A549 (cell line): ENCODE results near the gene DMRTC2. TPM values are rescaled to one million over a fixed set of nuclear protein-coding genes. Genes with fewer than 3 reads are reported as not detected.

ENCODE experiments used
- ATAC-seq, 2 experiments: fragments of 200-7000 bp in 1 of 2; fragments of >200 bp in 1 of 2; cut with Nextera tagmentation in 1 of 2; cut with Tn5 transposase in 1 of 2; 3 replicates each; pipeline versions ENCODE4 v1.8.0 to v1.9.1; 2018 to 2020; ENCODE audit warnings: mild to moderate bottlenecking in 1 of 2, moderate library complexity in 1 of 2
- CTCF ChIA-PET: fragments of 300-600 bp; sonication (Branson Sonifier 250); formaldehyde crosslinking; extraction: SDS; loops from one replicate; lab custom pipeline; 2021; ENCODE audit warnings: antibody characterized with exemption, inconsistent platforms; lab: Yijun Ruan, JAX
- POLR2A ChIA-PET: fragments of 350-600 bp; formaldehyde crosslinking; extraction: SDS; loops from one replicate; lab custom pipeline; 2021; ENCODE audit warnings: antibody characterized with exemption, inconsistent platforms; lab: Yijun Ruan, JAX
- DNase-seq, 2 experiments: peaks; one replicate each; pipeline versions ENCODE4 v3.0.0 to v3.0.0-alpha.2; 2011 to 2016; ENCODE audit warnings: low read depth in 1 of 2, low spot score in 1 of 2
- FAIRE-seq: peaks from 2 replicates; lab custom pipeline; 2011; peaks lifted over from hg19 to GRCh38; lab: Jason Lieb, UNC
- H3K27ac ChIP-seq, 2 experiments: fragments of >200 bp; sonication (Bioruptor Twin); formaldehyde crosslinking; 3 replicates each; pipeline ENCODE4 v1.5.1; 2016 to 2017
- H3K4me1 ChIP-seq: fragments of >200 bp; sonication (Bioruptor Twin); formaldehyde crosslinking; 3 replicates; pipeline ENCODE4 v1.6.1; 2016
- H3K4me2 ChIP-seq: fragments of >200 bp; sonication (Bioruptor Twin); formaldehyde crosslinking; 3 replicates; pipeline ENCODE4 v1.6.1; 2016
- H3K4me3 ChIP-seq: fragments of >200 bp; sonication (Bioruptor Twin); formaldehyde crosslinking; 3 replicates; pipeline ENCODE4 v1.5.1; 2016
- H3K9me3 ChIP-seq: fragments of >200 bp; sonication (Bioruptor Twin); formaldehyde crosslinking; 3 replicates; pipeline ENCODE4 v1.6.1; 2016
- BHLHE40 ChIP-seq: IDR thresholded peaks from 2 replicates; pipeline ENCODE4 v1.6.1; 2012; ENCODE audit warnings: low read depth, low read length, inconsistent platforms
- CBX2 ChIP-seq: fragments of 200-600 bp; sonication (generic); IDR thresholded peaks from 2 replicates; pipeline ENCODE4 v1.6.1; 2016; ENCODE audit warnings: low read depth, mild to moderate bottlenecking, borderline replicate concordance
- CHD4 ChIP-seq: fragments of 200-600 bp; sonication (generic); IDR thresholded peaks from 2 replicates; pipeline ENCODE4 v1.6.1; 2016; ENCODE audit warnings: antibody characterized with exemption, mild to moderate bottlenecking, borderline replicate concordance
- EHMT2 ChIP-seq: fragments of 200-600 bp; sonication (generic); IDR thresholded peaks from 2 replicates; pipeline ENCODE4 v1.6.1; 2016; ENCODE audit warnings: antibody characterized with exemption, low read depth, mild to moderate bottlenecking, moderate library complexity
- ESRRA ChIP-seq: fragments of 150-350 bp; IDR thresholded peaks from 2 replicates; pipeline ENCODE4 v1.6.1; 2014; ENCODE audit warnings: mild to moderate bottlenecking, low read length, borderline replicate concordance
- FOSL2 ChIP-seq, 2 experiments: fragments of 450-650 bp in 1 of 2; fragments of >200 bp in 1 of 2; sonication (Bioruptor Twin) in 1 of 2; formaldehyde crosslinking; IDR thresholded peaks; 2 replicates each; pipeline versions ENCODE4 v1.5.0 to v1.6.1; 2016 to 2020; ENCODE audit warnings: mild to moderate bottlenecking in 1 of 2, moderate library complexity in 1 of 2
- HOXA7 ChIP-seq: fragments of 250-450 bp; sonication (Bioruptor Pico); IDR thresholded peaks from 2 replicates; pipeline ENCODE4 v1.5.0; 2020; ENCODE audit warnings: mild to moderate bottlenecking, moderate library complexity
- JUN ChIP-seq, 2 experiments: fragments of >200 bp; sonication (Bioruptor Twin); formaldehyde crosslinking; IDR thresholded peaks; 2 replicates in 1 of 2; 3 replicates in 1 of 2; pipeline ENCODE4 v1.6.1; 2016 to 2017
- JUNB ChIP-seq: fragments of >200 bp; sonication (Bioruptor Twin); formaldehyde crosslinking; IDR thresholded peaks from 2 replicates; pipeline ENCODE4 v1.6.1; 2016
- KDM5A ChIP-seq: fragments of 200-600 bp; sonication (generic); IDR thresholded peaks from 2 replicates; pipeline ENCODE4 v1.6.1; 2016; ENCODE audit warnings: antibody characterized with exemption, mild to moderate bottlenecking
- NPAS2 ChIP-seq: fragments of 250-450 bp; sonication (Bioruptor Pico); IDR thresholded peaks from 2 replicates; pipeline ENCODE4 v1.8.0; 2022; ENCODE audit warnings: mild to moderate bottlenecking, moderate library complexity, borderline replicate concordance
- RFX5 ChIP-seq: fragments of 450-650 bp; IDR thresholded peaks from 2 replicates; pipeline ENCODE4 v1.7.1; 2014; ENCODE audit warnings: antibody characterized with exemption, mild to moderate bottlenecking, moderate library complexity
- TFCP2L1 ChIP-seq: fragments of 250-450 bp; sonication (Bioruptor Pico); IDR thresholded peaks from 2 replicates; pipeline ENCODE4 v1.5.0; 2021; ENCODE audit warnings: mild to moderate bottlenecking
- TP53 ChIP-seq: fragments of 250-450 bp; sonication (Bioruptor Pico); IDR thresholded peaks from 2 replicates; pipeline ENCODE4 v1.5.0; 2021; ENCODE audit warnings: mild to moderate bottlenecking, moderate library complexity
- ZC3H11A ChIP-seq: fragments of 450-650 bp; IDR thresholded peaks from 2 replicates; pipeline ENCODE4 v1.6.1; 2014; ENCODE audit warnings: antibody characterized with exemption, mild to moderate bottlenecking
- ZNF302 ChIP-seq: fragments of 250-450 bp; sonication (Bioruptor Pico); IDR thresholded peaks from 2 replicates; pipeline ENCODE4 v1.9.0; 2021; ENCODE audit warnings: inconsistent platforms, mild to moderate bottlenecking, moderate library complexity
- ZSCAN20 ChIP-seq: fragments of 250-450 bp; sonication (Bioruptor Pico); IDR thresholded peaks from 2 replicates; pipeline ENCODE4 v1.8.0; 2022; ENCODE audit warnings: mild to moderate bottlenecking, moderate library complexity
- WGBS: methylation state at CpG from one replicate; pipeline ENCODE4 v1.1.6; 2017; ENCODE audit errors: missing lambda C conversion rate; 5-methylcytosine and 5-hydroxymethylcytosine counted together
- polyA plus RNA-seq, 4 experiments: library from polyadenylated mRNA; depleted of rRNA in 3 of 4; stranded (reverse); fragments of >200 nt; fragmentation: RNase III in 1 of 4; extraction: RNeasy Plus Mini Kit Qiagen cat#74134 plus additional on column Dnase treatment in 1 of 4; gene quantifications; 2 replicates in 3 of 4; 3 replicates in 1 of 4; pipeline ENCODE4 v1.2.3, GENCODE V29; 2011 to 2017
- TF ChIP-seq, protein P1 (sequence below): fragments of 450-650 bp; IDR thresholded peaks from 2 replicates; pipeline ENCODE4 v1.6.1; 2014; ENCODE audit warnings: antibody characterized with exemption
- TF ChIP-seq, protein P2 (sequence below): fragments of 200-600 bp; sonication (generic); IDR thresholded peaks from 2 replicates; pipeline ENCODE4 v1.6.1; 2016; ENCODE audit warnings: antibody characterized with exemption, mild to moderate bottlenecking, moderate library complexity
- TF ChIP-seq, protein P3 (sequence below): IDR thresholded peaks from 2 replicates; pipeline ENCODE4 v1.6.1; 2012; ENCODE audit warnings: low read depth, borderline replicate concordance
- TF ChIP-seq, protein P4 (sequence below): IDR thresholded peaks from 2 replicates; pipeline ENCODE4 v1.6.1; 2012
- TF ChIP-seq, protein P5 (sequence below): IDR thresholded peaks from 2 replicates; pipeline ENCODE4 v1.6.1; 2012

DMRTC2 gene
- polyA plus RNA-seq, 2 of the 4 experiments (the other 2 are of a cell fraction), result not detected

DNA sequence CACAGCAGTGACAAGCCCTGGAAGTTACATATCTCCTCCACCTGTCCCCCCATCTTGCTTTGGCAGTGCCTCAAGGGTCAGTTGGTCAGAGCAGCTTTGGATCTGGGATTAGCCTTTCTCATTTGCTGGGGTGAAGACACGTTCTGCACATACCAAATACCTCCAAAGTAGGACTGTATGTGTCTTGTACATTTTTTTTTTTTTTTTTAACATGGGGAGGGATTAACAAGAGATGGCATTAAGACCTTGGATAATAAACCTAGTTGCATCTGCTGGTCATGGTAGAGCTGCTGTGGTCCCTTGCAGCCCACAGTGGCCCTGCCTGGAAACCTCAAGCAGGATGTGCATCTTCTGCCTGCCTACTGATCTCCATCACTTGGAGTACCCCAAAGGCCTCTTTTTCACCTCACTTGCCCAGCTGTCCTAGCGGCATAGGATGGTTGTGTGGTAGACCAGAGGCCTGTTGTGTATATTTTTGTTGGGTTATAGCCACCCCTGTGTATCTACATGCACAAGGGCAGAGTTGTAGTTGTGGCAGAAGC lies 17.7 kb downstream of the DMRTC2 start:
- Histone ChIP-seq H3K4me2 (peak overlapping the region; percentile 98), H3K27ac (peak overlapping the region; percentile 90 to 95; a peak in 4 of 6 replicates), H3K4me3 (peak overlapping the region; percentile 89), H3K9me3 (no peaks in the 10 kb centered on the region), H3K4me1 (peaks cover 65% of the 10 kb centered on the region)
- TF ChIP-seq, protein P1, sequence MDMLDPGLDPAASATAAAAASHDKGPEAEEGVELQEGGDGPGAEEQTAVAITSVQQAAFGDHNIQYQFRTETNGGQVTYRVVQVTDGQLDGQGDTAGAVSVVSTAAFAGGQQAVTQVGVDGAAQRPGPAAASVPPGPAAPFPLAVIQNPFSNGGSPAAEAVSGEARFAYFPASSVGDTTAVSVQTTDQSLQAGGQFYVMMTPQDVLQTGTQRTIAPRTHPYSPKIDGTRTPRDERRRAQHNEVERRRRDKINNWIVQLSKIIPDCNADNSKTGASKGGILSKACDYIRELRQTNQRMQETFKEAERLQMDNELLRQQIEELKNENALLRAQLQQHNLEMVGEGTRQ, result no peak
- TF ChIP-seq, protein P2, sequence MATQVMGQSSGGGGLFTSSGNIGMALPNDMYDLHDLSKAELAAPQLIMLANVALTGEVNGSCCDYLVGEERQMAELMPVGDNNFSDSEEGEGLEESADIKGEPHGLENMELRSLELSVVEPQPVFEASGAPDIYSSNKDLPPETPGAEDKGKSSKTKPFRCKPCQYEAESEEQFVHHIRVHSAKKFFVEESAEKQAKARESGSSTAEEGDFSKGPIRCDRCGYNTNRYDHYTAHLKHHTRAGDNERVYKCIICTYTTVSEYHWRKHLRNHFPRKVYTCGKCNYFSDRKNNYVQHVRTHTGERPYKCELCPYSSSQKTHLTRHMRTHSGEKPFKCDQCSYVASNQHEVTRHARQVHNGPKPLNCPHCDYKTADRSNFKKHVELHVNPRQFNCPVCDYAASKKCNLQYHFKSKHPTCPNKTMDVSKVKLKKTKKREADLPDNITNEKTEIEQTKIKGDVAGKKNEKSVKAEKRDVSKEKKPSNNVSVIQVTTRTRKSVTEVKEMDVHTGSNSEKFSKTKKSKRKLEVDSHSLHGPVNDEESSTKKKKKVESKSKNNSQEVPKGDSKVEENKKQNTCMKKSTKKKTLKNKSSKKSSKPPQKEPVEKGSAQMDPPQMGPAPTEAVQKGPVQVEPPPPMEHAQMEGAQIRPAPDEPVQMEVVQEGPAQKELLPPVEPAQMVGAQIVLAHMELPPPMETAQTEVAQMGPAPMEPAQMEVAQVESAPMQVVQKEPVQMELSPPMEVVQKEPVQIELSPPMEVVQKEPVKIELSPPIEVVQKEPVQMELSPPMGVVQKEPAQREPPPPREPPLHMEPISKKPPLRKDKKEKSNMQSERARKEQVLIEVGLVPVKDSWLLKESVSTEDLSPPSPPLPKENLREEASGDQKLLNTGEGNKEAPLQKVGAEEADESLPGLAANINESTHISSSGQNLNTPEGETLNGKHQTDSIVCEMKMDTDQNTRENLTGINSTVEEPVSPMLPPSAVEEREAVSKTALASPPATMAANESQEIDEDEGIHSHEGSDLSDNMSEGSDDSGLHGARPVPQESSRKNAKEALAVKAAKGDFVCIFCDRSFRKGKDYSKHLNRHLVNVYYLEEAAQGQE, result no peak
- TF ChIP-seq, protein P3, sequence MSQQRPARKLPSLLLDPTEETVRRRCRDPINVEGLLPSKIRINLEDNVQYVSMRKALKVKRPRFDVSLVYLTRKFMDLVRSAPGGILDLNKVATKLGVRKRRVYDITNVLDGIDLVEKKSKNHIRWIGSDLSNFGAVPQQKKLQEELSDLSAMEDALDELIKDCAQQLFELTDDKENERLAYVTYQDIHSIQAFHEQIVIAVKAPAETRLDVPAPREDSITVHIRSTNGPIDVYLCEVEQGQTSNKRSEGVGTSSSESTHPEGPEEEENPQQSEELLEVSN, result no peak
- TF ChIP-seq BHLHE40, result no peak
- TF ChIP-seq ZSCAN20 (CRISPR knock-in tag), result no peak
- no peak for TF ChIP-seq EHMT2
- TF ChIP-seq HOXA7 (CRISPR knock-in tag), result peak; percentile 31; the same call in 1 of the 2 replicates
- no peak for TF ChIP-seq CHD4
- TF ChIP-seq TFCP2L1 (CRISPR knock-in tag), result 0 out of 2 replicates have a peak, but pooled peaks have one; percentile 7
- TF ChIP-seq, protein P4, sequence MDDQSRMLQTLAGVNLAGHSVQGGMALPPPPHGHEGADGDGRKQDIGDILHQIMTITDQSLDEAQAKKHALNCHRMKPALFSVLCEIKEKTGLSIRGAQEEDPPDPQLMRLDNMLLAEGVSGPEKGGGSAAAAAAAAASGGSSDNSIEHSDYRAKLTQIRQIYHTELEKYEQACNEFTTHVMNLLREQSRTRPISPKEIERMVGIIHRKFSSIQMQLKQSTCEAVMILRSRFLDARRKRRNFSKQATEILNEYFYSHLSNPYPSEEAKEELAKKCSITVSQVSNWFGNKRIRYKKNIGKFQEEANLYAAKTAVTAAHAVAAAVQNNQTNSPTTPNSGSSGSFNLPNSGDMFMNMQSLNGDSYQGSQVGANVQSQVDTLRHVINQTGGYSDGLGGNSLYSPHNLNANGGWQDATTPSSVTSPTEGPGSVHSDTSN, result no peak
- no peak for TF ChIP-seq JUNB
- TF ChIP-seq ZNF302 (CRISPR knock-in tag), result no peak
- peak in 1 of 2 experiments; percentile 23; a peak in 1 of 5 replicates for TF ChIP-seq JUN (IDR thresholded peaks at IDR 0.05)
- TF ChIP-seq KDM5A, result no peak
- TF ChIP-seq ZC3H11A, result no peak
- TF ChIP-seq, protein P5, sequence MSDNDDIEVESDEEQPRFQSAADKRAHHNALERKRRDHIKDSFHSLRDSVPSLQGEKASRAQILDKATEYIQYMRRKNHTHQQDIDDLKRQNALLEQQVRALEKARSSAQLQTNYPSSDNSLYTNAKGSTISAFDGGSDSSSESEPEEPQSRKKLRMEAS, result no peak
- TF ChIP-seq FOSL2 (IDR thresholded peaks at IDR 0.05), result no peak
- no peak for TF ChIP-seq FOSL2 (CRISPR knock-in tag; IDR thresholded peaks at IDR 0.05)
- TF ChIP-seq TP53 (CRISPR knock-in tag), result 0 out of 2 replicates have a peak, but pooled peaks have one; percentile 19
- no peak for TF ChIP-seq CBX2
- TF ChIP-seq NPAS2 (CRISPR knock-in tag), result no peak
- TF ChIP-seq ESRRA, result no peak
- TF ChIP-seq RFX5, result no peak
- CTCF ChIA-PET, result interaction anchor here (0.6 to 3.5 kb wide), 8 partner anchors 10 to 95 kb away, joined by 3 to 36 read pairs (median 4); partner anchors contain the start of gene CD79A
- ATAC-seq (no peak), DNase-seq (no peak), FAIRE-seq (peak; percentile 80)
- POLR2A ChIA-PET, result interaction anchor here (0.6 to 4.2 kb wide), 5 partner anchors 9 to 532 kb away, joined by 3 to 27 read pairs (median 3); no protein-coding TSS in a partner anchor
- 72% methylated on average over 2 of the region's 2 CpGs for WGBS
